K562 (cell line): ENCODE results near the gene HELT. TPM values are rescaled to one million over a fixed set of nuclear protein-coding genes. Genes with fewer than 3 reads are reported as not detected.

Experiments used
- ATAC-seq: fragments of 200-7000 bp; cut with Tn5 transposase; 3 replicates; pipeline ENCODE4 v1.9.1; 2020; ENCODE audit warnings: moderate library complexity
- BruUV-seq: library from RNA; stranded (reverse); fragments of 400-500 nt; replicated peaks from 2 replicates; lab custom pipeline; 2021; lab: Mats Ljungman, UMichigan
- CTCF ChIA-PET: fragments of 300-600 bp; formaldehyde crosslinking; extraction: SDS; loops from one replicate; lab custom pipeline; 2021; ENCODE audit warnings: low intra/inter-chr PET ratio; lab: Yijun Ruan, JAX
- POLR2A ChIA-PET: fragments of 300-600, 350-650 bp; sonication (Branson Sonifier 250); formaldehyde crosslinking; extraction: SDS; loops from one replicate; lab custom pipeline; 2021; ENCODE audit warnings: antibody characterized with exemption, inconsistent platforms; lab: Yijun Ruan, JAX
- DNase-seq, 4 experiments: peaks; one replicate each; pipeline versions ENCODE4 v3.0.0 to v3.0.0-alpha.2; 2011 to 2018; ENCODE audit warnings: low spot score in 3 of 4, mixed read lengths in 3 of 4; ENCODE audit errors: extremely low read depth in 1 of 4
- FAIRE-seq: peaks from 2 replicates; lab custom pipeline; 2011; peaks lifted over from hg19 to GRCh38; lab: Jason Lieb, UNC
- H2AFZ ChIP-seq: 2 replicates; pipeline ENCODE4 v1.6.0; 2011; ENCODE audit warnings: low read depth, low read length, control low read depth, inconsistent platforms
- H3K27ac ChIP-seq: fragments of 200-600 bp; 3 replicates; pipeline ENCODE4 v1.8.0; 2011; ENCODE audit warnings: low read depth, mild to moderate bottlenecking, control low read depth, inconsistent platforms, low read length, moderate library complexity, mixed read lengths; ENCODE audit errors: extremely low read depth
- H3K27me3 ChIP-seq, 2 experiments: fragments of 300-600 bp in 1 of 2; 2 replicates in 1 of 2; 3 replicates in 1 of 2; pipeline versions ENCODE4 v1.6.0 to v1.8.0; 2011; ENCODE audit warnings: inconsistent platforms in 2 of 2, low read length in 2 of 2, mild to moderate bottlenecking in 1 of 2, mixed read lengths in 1 of 2, moderate library complexity in 1 of 2; ENCODE audit not compliant: control insufficient read depth in 2 of 2, insufficient read depth in 2 of 2
- H3K36me3 ChIP-seq: fragments of 300-600 bp; 3 replicates; pipeline ENCODE4 v1.8.0; 2011; ENCODE audit warnings: mild to moderate bottlenecking, low read length, inconsistent platforms; ENCODE audit not compliant: control insufficient read depth, insufficient read depth
- H3K4me1 ChIP-seq, 2 experiments: fragments of 200-600 bp in 1 of 2; replicated peaks in 1 of 2; 2 replicates in 1 of 2; 3 replicates in 1 of 2; pipeline versions ENCODE4 v1.5.1 to v1.8.0; 2011; ENCODE audit warnings: inconsistent platforms in 2 of 2, low read length in 2 of 2, mild to moderate bottlenecking in 1 of 2, mixed read lengths in 1 of 2, moderate library complexity in 1 of 2; ENCODE audit not compliant: control insufficient read depth in 2 of 2, insufficient read depth in 2 of 2
- H3K4me2 ChIP-seq: 2 replicates; pipeline ENCODE4 v1.6.1; 2011; ENCODE audit warnings: low read length, control low read depth, inconsistent platforms, mixed read lengths; ENCODE audit not compliant: insufficient read depth
- H3K4me3 ChIP-seq: fragments of 200-600 bp; sonication (generic), shearing (Covaris generic); 2 replicates; pipeline ENCODE4 v1.5.1; 2016; ENCODE audit warnings: control low read depth, inconsistent platforms
- H3K79me2 ChIP-seq: fragments of 200-600 bp; 3 replicates; pipeline ENCODE4 v1.8.0; 2011; ENCODE audit warnings: low read length, inconsistent platforms; ENCODE audit not compliant: control insufficient read depth, insufficient read depth
- H3K9ac ChIP-seq, 2 experiments: 2 replicates each; pipeline versions ENCODE4 v1.6.0 to v1.6.1; 2011; ENCODE audit warnings: low read depth in 2 of 2, low read length in 2 of 2, control low read depth in 1 of 2, inconsistent platforms in 1 of 2, mild to moderate bottlenecking in 1 of 2, mixed read lengths in 1 of 2; ENCODE audit not compliant: insufficient read depth in 1 of 2
- H3K9me1 ChIP-seq: one replicate; pipeline ENCODE4 v1.6.0; 2011; ENCODE audit warnings: inconsistent platforms, mild to moderate bottlenecking, low read length, moderate library complexity; ENCODE audit not compliant: control insufficient read depth, insufficient read depth
- H3K9me3 ChIP-seq: replicated peaks from 2 replicates; pipeline ENCODE4 v1.5.1; 2011; ENCODE audit warnings: low read depth, low read length, inconsistent platforms; ENCODE audit not compliant: control insufficient read depth, insufficient read depth
- H4K20me1 ChIP-seq: replicated peaks from 2 replicates; pipeline ENCODE4 v1.6.1; 2011; ENCODE audit warnings: low read length, inconsistent platforms, mixed read lengths; ENCODE audit not compliant: control insufficient read depth, insufficient read depth
- FOXJ3 ChIP-seq: sonication (generic); formaldehyde crosslinking; IDR thresholded peaks from 2 replicates; pipeline ENCODE4 v1.4.0; 2020; ENCODE audit warnings: mild to moderate bottlenecking, missing genetic modification reagents
- HBP1 ChIP-seq: fragments of 450-650 bp; formaldehyde crosslinking; IDR thresholded peaks from 2 replicates; pipeline ENCODE4 v1.4.0; 2022; ENCODE audit warnings: missing genetic modification characterization
- HINFP ChIP-seq: fragments of 450-650 bp; conservative IDR thresholded peaks from 2 replicates; pipeline ENCODE4 v1.6.1; 2016; ENCODE audit warnings: missing genetic modification characterization, low read depth, mild to moderate bottlenecking, control low read depth, missing compliant biosample characterization
- KLF6 ChIP-seq: fragments of 250-450 bp; sonication (Bioruptor Pico); IDR thresholded peaks from 2 replicates; pipeline ENCODE4 v1.4.0; 2020; ENCODE audit warnings: mild to moderate bottlenecking, moderate library complexity, borderline replicate concordance
- MXI1 ChIP-seq: IDR thresholded peaks from 2 replicates; pipeline ENCODE4 v1.6.1; 2011; ENCODE audit warnings: low read depth, mild to moderate bottlenecking, improper control_type of control experiment, low read length
- NFYB ChIP-seq: IDR thresholded peaks from 2 replicates; pipeline ENCODE4 v1.6.1; 2011; ENCODE audit warnings: mild to moderate bottlenecking, moderate library complexity; ENCODE audit not compliant: insufficient read length; ENCODE audit errors: extremely low read depth
- NR4A1 ChIP-seq, 2 experiments: fragments of 250-450 bp in 1 of 2; fragments of 450-650 bp in 1 of 2; sonication (Bioruptor Pico) in 1 of 2; IDR thresholded peaks; 2 replicates each; pipeline versions ENCODE4 v1.4.0 to v1.6.1; 2016 to 2020; ENCODE audit warnings: mild to moderate bottlenecking in 2 of 2, missing compliant biosample characterization in 1 of 2, missing genetic modification characterization in 1 of 2, moderate library complexity in 1 of 2
- RBM25 ChIP-seq: fragments of 200-400 bp; formaldehyde crosslinking; IDR thresholded peaks from 2 replicates; pipeline ENCODE4 v1.6.1; 2018; ENCODE audit warnings: low read length, low read depth, moderate library complexity; ENCODE audit not compliant: severe bottlenecking
- SRSF3 ChIP-seq: fragments of 200-400 bp; formaldehyde crosslinking; IDR thresholded peaks from 2 replicates; pipeline ENCODE4 v1.6.1; 2016; ENCODE audit warnings: mild to moderate bottlenecking, low read length, moderate library complexity; ENCODE audit not compliant: insufficient read depth
- THRA ChIP-seq: fragments of 450-650 bp; IDR thresholded peaks from 2 replicates; pipeline ENCODE4 v1.6.1; 2017; ENCODE audit warnings: mild to moderate bottlenecking, moderate library complexity
- ZEB2 ChIP-seq: fragments of 450-650 bp; IDR thresholded peaks from 2 replicates; pipeline ENCODE4 v1.6.1; 2016
- ZNF384 ChIP-seq: IDR thresholded peaks from 2 replicates; pipeline ENCODE4 v1.6.1; 2012; ENCODE audit warnings: low read depth, low read length, improper control_type of control experiment
- ZNF395 ChIP-seq: fragments of 200-800 bp; sonication (Bioruptor generic); IDR thresholded peaks from 2 replicates; pipeline ENCODE4 v1.6.1; 2017; ENCODE audit warnings: missing genetic modification characterization, missing compliant biosample characterization
- ZNF436 ChIP-seq: fragments of 250-450, 450-650 bp; sonication (Bioruptor Pico); formaldehyde crosslinking; IDR thresholded peaks from 2 replicates; pipeline ENCODE4 v1.7.0; 2020; ENCODE audit warnings: mild to moderate bottlenecking
- WGBS: fragments of 100-300 bp; shearing (Covaris generic); methylation state at CpG from one replicate; pipeline ENCODE4 v1.1.6; 2016; ENCODE audit warnings: low coverage, mixed read lengths; ENCODE audit not compliant: insufficient coverage; ENCODE audit errors: missing lambda C conversion rate; 5-methylcytosine and 5-hydroxymethylcytosine counted together
- in situ Hi-C: fragments of 300-500 bp; cut with MboI; formaldehyde crosslinking; loops from 4 replicates; pipeline ENCODE4 v1.15.0; 2018; ENCODE audit warnings: inconsistent platforms, mixed read lengths
- intact Hi-C: fragments of 100-400 bp; cut with micrococcal nuclease; formaldehyde crosslinking; loops from 2 replicates; pipeline ENCODE4 v1.14.2; 2022
- polyA plus RNA-seq, 8 experiments: library from polyadenylated mRNA; depleted of rRNA in 4 of 8; stranded (reverse) in 5 of 8; unstranded in 3 of 8; fragments of >200 nt; fragmentation: Nextera tagmentation in 2 of 8; fragmentation: Illumina TruSeq in 1 of 8; extraction: Ambion mirVana in 2 of 8; extraction: Trizol in 1 of 8; gene quantifications; 2 replicates each; pipeline versions ENCODE4 v1.2.1 to v1.2.3, GENCODE V29; 2011 to 2014; ENCODE audit warnings: inconsistent platforms in 1 of 8, missing spikeins in 1 of 8
- total RNA-seq, 7 experiments: library from RNA; depleted of rRNA in 6 of 7; stranded (reverse); fragments of >200 nt in 6 of 7; fragmentation: Illumina TruSeq in 2 of 7; extraction: Trizol in 2 of 7; gene quantifications; 2 replicates each; pipeline versions ENCODE4 v1.2.1 to v1.2.3, GENCODE V29; 2011 to 2021; ENCODE audit warnings: low replicate concordance in 1 of 7

Gene HELT
- total and polyA plus RNA-seq, 9 of the 15 experiments (the other 6 are each of a cell fraction or from before 2014, with no cell fraction given), result not detected

- ChIA-PET CTCF (no interaction called here), POLR2A (interaction anchor here (0.6 kb wide), 2 partner anchors 124 to 1151 kb away, joined by 3 read pairs; partner anchors contain the start of gene SLC25A4)
- peaks cover 45 to 77% of the 10 kb centered on the region in 2 experiments; a peak in 4 of 5 replicates for H3K27me3 ChIP-seq
- no peak overlapping the region for H2AFZ ChIP-seq
- no peaks in the 10 kb centered on the region for H3K9me1 ChIP-seq
- intact Hi-C loops (no loop called here), in situ Hi-C loops (no loop called here)
- no peak overlapping the region for H3K9ac ChIP-seq
- no peak overlapping the region for H3K27ac ChIP-seq
- H3K4me3 ChIP-seq, result no peak overlapping the region
- FAIRE-seq, result no peak
- H3K9me3 ChIP-seq, result no peaks in the 10 kb centered on the region
- H3K36me3 ChIP-seq, result no peaks in the 10 kb centered on the region
- peaks cover 0 to 35% of the 10 kb centered on the region in 2 experiments; a peak in 2 of 5 replicates for H3K4me1 ChIP-seq
- no peak for DNase-seq
- TF ChIP-seq ZNF395 (CRISPR knock-in tag), result no peak
- no peak for TF ChIP-seq SRSF3
- no peak for TF ChIP-seq MXI1
- no peak for TF ChIP-seq THRA
- TF ChIP-seq RBM25, result no peak
- TF ChIP-seq ZNF384, result no peak
- no peak for TF ChIP-seq HBP1 (CRISPR knock-in tag)
- no peak for TF ChIP-seq ZNF436 (CRISPR knock-in tag)
- no peak for TF ChIP-seq NR4A1 (CRISPR knock-in tag; IDR thresholded peaks at IDR 0.05)
- no peak for TF ChIP-seq NR4A1 (tag; IDR thresholded peaks at IDR 0.05)
- TF ChIP-seq KLF6 (CRISPR knock-in tag), result no peak
- TF ChIP-seq ZEB2, result no peak
- no peak for TF ChIP-seq FOXJ3 (CRISPR knock-in tag)
- TF ChIP-seq HINFP (tag), result no peak
- no peak for TF ChIP-seq NFYB
- H3K4me2 ChIP-seq, result no peak overlapping the region
- no peak for ATAC-seq
- H3K79me2 ChIP-seq, result no peaks in the 10 kb centered on the region
- no peaks in the 10 kb centered on the region for H4K20me1 ChIP-seq
- BruUV-seq, result no TSS peak
- 6% methylated on average over 33 of the region's 57 CpGs for WGBS
Observed at GRCh38 chr4:185019456-185020292, 1.4 kb downstream of the HELT start.
